A204.1 (cell line): ENCODE data around the gene CEP104.
A peak's percentile ranks its signal among the peaks of the same experiment; 100 is the strongest.

Source experiments
- FAIRE-seq: peaks from 2 replicates; lab custom pipeline; 2012; peaks lifted over from hg19 to GRCh38; lab: Jason Lieb, UNC

The CEP104 gene

DNA sequence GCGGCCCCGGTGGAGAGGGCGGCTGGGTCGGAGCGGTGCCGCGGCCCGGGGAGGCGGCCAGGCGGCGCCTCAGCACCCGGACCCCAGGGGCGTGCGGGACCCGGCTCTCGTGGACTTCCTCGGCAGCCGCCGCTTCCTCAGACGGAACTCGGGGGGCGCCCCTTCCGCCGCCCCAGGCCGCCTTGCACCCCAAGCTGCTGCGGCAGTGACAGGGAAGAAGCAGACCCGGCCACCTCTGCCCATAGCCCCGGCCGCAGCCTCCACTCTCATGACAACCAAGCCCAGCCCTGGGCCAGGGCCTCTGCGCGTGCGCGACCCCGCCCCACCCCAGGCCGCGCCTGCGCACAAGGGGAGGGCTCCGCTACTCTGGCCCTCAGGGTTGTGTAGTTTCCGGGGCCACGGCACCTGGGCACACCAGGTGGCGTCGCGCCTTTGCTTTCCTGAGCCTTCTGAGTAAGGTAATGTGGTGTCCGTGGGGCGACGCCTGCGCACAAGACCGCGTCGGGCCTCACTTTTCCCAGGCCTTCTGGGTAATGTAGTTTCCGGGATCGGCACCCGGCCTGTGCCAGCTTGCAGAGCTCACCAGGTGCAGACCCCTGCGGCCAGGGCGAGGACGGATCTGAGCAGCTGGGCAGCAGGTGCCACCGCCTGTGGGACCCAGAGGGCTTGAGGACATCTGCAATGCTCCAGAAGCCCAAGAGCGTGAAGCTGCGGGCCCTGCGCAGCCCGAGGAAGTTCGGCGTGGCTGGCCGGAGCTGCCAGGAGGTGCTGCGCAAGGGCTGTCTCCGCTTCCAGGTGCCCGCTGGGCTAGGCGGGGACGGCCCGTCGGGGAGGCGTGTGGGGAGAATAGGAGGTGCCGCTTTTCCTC is at the start of gene CEP104, which contains the start of gene DFFB:
Gene CEP104, minus strand, starts transcription at position 289 of the 868 bp plus-strand sequence. CDS start 4,804 bp downstream, outside the sequence.
Gene DFFB, plus strand, starts transcription at position 554 of the 868 bp plus-strand sequence. Its CDS starts 128 bp downstream, at position 682.
- FAIRE-seq = no peak

DNA sequence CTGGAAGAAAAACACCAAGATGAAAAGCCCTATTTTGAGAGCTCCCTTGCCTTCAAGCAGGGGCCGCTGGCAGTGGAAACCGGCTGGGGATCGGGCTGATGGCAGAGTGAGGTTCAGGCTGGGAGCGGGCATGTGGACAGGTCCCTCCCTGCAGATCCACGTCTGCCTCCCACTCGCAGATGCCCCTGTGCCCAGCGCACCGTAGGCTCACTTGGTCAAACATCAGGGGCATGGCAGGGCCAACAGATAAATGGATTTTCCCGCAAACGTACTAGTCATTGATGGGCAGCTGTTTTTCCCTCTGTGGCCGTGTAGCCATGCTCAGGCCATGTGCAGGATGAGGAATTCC is 49.6 kb upstream of the CEP104 start:
- no peak for FAIRE-seq

DNA sequence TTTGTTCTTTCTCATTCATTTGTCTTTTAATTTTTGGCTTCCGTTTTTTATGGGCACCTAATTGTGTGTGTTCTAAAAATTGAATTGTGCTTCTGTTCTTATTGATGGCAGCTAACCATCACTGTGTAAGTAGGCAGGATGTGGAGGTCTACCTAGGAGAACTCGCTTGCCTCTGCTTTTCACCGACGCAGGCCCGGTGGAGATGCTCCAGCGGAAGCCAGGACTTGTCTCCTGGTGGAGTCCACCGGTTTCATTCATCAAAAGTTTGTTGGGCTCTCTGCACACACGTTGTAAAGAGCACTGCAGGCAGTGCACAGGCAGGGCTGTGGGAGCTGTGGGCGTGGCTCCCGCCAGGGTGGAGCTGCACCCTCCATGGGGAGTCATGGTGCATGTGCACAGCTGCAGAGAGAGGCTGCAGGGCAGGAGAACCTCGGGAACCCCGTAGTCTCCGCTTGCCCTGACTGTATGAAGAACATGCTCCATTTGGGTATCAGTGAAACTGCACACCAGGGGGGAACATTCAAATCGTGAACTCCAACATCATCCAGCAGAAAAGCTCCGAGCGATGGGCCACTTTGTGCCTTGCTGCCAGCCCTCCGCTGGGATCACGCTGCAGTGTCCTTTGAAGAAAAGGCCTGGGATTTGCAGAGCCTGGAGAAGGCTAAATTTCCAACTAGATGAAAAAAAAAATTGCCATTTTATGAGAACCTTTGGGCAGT is 49.1 kb upstream of the CEP104 start:
- FAIRE-seq = no peak

DNA sequence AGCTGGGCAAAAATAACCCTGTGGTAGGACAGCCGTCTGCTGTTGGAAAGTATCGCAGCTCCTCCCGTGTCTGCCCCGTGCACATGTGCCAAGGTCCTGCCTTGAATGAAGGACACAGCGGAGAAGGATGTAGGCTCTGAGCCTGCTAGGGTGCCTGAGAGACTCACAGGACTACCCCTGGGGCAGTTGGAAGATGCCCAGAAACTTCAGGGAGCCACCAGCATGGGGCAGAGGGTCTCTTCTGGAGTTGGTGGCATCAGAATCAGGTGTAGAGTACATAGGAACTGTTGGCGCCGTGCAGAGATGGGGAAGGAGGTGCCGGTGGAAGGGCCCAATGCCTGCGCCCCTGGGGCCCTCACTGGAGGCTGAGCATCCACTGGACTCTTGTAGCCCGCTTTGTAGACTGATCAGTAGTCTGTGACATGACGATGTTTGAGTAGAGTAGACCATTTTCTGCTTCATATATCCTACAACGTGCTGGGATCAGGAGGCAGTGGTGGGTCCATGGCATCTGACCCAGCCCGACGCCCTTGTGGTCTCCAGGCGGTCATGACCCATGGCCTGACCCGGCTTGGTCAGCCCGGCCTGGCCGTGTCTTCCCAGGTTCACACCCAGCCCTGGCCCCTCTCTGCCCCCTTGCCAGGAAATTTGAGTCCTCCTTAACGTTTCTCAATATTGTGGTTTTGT is 48.4 kb upstream of the CEP104 start:
- no peak for FAIRE-seq

DNA sequence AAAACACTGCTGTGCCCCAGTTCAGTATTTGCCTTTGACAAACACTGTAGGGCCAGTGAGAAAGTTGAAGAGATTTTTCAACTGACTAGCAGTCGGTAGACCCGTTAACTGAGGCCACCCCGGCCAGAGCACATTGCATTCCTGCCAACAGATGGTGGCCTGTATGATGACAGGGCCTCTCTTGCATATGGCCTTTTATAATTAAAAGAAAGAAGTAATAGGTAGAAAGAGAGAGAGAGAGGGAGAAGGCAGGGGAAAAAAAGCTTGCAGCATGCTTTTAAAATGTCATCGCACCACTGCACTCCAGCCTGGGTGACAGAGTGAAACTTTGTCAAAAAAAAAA is 47.8 kb upstream of the CEP104 start:
- no peak for FAIRE-seq

DNA sequence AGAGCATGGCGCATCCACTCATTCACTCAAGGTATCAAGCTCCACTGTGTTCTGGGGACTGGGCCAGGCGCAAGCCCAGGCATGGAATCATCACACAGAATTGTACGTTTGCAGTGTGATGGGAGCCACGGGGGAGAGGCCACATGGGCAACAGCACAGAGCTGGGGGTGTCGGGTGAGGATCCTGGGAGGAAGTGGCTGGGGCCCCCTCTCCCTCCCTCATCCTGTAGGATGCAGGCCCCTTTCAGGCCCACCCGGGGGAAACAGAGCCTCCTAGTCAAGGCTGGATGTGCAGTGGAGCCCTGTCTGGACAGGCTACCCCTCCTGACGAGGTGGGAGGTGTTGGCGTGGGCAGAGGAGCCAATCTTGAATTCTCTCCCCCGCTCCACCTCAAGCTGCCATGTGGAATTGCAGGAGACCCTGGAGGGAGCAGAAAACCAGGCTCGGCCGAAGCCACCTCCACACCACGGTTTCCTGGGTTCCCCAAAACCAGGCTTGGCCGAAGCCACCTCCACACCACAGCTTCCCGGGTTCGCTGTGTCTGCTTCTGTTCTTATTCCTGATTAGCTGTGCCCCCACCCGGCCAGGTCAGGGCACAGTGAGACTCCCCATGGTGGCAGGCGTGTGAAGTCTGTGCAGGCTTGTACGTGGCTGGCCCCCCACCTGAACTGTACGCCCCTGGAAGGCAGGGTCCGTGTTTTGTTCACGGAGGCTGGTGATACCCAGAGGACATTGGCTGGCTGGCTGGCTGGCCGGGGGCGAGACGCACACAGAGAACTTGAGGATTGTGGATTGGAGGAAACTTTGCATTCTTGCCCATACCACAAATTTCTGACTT is 47.2 kb upstream of the CEP104 start:
- no peak for FAIRE-seq

DNA sequence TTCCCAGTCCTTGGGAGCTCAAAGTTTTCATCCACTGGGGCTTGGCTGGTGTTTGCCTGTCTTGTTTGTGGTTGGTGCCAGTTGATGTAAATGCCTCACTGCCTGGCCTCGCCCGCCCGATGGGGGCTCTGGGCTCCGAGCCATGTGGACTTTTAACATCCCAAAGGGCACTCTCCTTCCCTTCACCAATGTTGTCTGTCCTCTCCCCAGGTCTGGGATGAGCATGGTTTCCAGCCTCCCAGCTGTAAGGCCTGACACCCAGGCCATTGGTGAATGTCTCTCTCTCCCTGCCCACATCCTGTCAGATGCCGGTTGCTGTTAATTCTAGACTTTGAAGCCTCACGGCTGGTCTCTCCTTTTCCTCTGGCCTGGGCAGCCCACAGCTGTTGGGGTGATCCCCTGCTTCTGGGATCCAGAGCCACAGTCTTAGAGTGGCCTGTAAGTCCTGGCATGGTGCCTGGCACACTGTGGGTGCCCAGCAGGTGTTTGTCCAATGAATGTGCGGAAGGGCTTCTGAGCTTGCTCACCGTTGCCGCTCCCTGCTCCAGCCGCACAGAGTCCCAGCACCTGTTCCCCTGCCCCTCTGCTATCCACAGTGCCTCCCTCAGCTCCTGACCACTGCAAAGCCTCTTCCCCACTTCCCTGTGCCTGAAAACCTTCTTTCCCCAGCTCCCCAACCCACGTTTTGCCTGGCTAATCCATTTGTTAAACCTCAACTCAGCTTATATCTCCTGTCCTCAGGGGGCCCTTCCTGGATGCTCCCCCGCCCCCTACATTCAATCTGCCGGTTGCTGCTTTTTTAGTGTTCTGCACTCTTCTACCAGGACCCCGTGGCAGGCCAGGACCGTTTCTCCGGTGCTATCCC is 46.4 kb upstream of the CEP104 start:
- no peak for FAIRE-seq

DNA sequence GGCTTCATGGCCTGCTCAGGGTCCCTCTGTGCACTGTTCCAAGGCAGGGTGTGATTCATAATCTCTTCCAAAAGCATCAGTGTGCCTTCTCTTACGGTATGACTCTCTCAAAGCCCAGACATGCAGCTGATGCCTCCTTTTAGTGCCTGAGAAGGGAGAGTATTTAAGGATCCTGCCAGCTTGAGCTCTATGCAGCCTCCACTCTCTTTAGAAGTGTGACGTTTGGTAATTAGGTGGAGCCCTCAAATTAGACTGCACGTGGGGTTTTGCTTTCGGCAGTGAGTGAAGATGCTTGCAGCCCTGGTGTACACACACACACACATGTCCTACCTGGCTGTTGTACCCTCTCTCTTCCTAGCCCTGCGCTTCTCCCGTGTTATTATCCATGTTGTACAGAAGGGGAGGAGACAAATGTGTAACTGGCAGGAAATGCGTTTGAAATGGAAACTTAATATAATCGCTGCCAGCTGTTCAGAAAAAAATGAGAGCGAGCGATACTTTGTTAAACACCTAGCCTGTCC is 45.6 kb upstream of the CEP104 start:
- no peak for FAIRE-seq

DNA sequence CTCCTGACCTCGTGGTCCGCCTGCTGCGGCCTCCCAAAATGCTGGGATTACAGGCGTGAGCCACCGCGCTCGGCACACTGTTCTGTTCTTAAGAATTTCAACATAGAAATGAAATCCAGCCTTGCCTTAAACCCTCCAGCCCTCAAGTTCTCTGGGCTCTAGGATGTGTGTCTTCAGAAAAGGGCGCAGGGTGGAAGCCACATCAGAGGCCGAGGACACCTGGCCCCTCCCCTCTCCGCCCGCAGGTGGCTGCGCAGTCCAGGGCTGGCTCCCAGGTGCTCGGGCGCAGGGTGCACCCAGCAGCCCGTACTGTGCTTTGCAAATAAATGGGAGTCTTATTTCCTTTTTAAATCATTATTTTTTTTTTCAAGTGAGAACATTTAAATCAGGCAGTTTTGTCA is 45.1 kb upstream of the CEP104 start:
- FAIRE-seq = no peak

DNA sequence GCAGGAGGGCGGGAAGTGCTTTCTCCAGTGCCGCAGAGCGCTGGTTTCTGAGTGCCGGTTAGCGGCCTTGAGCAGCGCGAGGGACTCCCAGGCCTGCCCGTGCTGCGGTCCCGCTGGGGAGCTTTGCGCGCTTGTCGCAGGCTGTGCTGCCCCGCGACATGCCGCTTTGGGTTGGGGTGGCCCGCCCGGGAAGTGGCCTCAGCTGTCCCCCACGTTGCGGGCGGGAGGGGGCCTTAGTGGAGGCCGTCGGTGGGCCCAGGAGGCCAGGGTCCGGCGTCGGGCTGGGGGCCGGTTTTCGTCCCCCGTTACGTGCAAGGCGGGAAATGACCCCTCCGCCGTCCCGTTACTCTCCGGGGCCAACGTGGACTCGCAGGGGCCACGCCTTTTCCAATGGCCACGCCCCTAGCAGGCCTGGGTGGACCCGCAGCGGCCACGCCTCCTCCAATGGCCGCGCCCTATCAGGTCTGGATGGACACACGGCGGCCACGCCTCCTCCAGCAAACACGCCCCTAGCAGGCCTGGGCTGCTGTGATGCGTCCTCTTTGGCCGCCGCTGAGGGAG is 44.0 kb upstream of the CEP104 start:
- FAIRE-seq = peak; percentile 98

DNA sequence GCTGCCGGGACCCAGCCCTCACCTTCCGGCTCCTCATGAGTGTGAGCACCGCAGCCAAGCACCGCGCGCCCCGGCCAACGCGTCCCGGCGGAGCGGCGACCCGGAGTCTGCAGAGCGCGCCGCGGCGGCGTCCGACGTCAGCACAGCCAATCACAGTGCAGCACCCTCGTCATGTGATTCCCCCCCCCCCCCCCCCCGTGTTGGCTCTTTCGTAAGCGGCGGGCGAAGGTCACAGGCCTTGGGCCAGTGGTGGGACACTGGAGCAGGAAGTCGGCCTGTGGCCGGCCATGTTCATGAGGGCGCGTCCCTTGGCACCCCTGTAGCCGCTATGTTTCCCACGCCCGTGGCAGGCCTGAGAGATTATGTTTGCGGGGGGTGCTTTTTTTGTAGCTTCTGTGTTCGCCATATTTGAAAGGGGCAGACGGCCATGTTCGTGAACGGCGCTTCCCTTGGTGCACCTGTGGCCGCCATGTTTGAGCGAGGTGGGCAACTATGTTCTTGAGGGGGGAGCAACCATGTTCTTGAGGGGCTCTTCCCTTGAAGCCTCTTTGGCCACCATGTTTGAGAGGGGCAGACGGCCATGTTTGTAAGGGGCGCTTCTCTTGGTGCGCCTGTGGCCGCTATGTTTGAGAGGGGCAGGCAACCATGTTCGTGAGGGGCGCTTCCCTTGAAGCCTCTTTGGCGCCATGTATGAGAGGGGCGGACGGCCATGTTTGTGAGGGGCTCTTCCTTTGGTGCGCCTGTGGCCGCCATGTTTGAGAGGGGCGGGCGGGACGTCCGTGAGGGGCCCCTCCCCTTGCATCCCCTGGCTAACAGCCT is 43.3 kb upstream of the CEP104 start, which contains the start of gene C1orf174:
Gene C1orf174, minus strand, starts transcription at position 123 of the 819 bp plus-strand sequence. Its CDS starts 86 bp downstream, at position 37.
- peak; percentile 97 for FAIRE-seq

DNA sequence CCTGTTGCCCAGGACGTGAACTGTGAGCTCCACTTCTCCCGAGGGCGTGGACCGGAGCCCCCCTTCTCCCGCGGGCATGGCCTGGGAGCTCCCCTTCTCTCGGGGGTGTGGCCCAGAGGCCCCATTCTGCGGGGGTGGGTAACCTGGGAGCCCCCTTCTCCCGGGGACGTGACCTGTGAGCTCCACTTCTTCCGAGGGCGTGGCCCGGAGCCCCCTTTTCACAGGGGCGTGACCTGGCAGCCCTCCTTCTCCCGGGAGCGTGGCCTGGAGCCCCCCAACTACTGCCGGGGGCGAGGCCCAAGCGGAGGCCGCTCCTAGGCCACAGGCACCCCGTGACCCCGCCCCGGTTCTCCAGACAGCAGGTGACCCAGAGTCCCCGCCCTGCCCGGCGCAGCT is 42.7 kb upstream of the CEP104 start:
- FAIRE-seq = no peak

DNA sequence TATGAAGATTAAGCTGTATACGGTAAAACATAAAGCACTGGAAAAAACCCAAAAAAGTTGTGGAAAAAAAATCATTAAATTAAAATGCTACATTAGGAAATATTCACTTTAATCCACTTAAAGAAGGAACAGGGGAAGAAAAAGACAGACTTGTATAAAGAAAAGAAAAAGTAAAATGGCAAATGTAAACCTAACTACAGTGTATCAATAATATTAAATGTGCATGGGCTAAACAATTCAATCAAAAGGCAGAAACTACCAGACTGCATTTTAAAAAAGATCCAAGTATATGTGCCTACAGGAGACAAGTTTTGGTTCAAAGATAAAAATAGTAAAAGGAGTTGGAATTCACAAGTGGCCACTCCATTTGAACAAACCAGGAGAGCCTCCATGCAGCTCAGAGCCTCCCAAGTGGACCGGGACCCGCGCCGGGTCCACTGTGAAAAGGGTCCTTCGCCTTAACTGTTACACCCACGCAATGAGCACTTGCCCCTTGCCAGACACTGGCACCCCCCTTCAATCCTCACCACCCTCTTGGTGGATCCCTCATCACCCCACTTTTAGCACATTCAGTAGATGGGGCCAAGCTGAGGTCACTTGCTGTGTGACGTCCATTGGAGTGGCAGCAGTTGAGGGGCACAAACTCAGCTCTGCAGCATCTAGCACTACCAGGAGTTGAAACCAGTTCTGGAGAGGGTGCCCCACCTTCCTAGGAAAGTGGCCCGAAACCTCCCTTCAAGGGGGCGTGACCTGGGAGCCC is 42.2 kb upstream of the CEP104 start:
- no peak for FAIRE-seq

DNA sequence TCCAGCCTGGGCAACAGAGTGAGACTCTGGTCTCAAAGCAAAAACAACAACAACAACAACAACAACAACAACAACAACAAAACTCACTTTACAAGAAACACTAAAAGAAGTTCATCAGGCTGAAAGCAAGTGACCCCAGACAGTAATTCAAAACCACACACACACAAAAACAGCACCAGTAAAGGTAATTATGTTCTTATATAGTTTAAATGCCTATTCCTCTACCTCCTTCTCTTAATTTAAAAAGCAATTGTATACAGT is 41.4 kb upstream of the CEP104 start:
- FAIRE-seq = no peak

DNA sequence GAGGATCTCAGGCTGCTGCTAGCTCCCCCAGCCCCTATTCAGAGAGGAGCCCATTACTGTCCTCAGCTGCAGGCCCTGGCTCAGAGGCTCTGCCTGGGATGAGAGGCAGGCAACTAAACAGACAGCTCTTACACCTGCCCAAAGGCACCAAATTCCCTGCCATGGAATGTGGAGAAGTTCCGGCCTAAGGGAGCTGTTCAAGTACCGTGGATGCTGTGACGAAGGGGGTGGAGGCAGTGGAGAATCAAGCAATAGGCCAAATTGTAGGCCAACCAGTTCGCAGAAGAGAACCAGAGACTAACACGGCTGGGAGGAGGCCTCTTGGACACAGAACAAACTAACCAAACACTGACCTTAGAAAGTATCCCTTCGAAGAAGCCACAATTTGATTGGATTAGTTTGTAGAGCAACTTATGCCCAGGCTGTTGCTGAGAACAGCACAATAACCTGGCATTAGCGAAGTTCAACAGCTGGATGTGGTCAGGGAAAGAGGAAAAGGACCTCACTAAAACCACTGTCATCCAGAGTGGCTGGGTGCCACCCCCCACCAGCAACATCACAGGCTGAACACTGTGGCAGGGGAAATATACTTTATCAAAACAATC is 39.5 kb upstream of the CEP104 start:
- FAIRE-seq = no peak

DNA sequence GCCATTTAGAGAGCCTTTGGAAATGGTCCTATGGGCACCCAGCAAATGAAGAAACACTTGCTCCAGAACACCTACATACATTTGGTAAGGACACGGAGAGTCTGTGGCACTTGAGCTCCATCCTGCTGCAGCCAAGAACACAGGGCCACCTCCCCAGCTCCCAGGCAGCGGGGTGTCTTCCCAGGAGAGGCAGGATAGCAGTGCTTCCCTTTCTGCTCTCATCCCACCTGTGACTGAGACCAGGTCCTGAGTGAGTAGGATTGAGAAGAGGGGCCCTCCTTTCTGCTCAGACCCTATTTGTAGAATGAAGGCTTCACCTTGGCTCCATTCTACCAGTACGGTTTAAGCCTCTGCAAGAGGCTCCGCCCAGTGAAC is 38.9 kb upstream of the CEP104 start:
- FAIRE-seq = no peak

DNA sequence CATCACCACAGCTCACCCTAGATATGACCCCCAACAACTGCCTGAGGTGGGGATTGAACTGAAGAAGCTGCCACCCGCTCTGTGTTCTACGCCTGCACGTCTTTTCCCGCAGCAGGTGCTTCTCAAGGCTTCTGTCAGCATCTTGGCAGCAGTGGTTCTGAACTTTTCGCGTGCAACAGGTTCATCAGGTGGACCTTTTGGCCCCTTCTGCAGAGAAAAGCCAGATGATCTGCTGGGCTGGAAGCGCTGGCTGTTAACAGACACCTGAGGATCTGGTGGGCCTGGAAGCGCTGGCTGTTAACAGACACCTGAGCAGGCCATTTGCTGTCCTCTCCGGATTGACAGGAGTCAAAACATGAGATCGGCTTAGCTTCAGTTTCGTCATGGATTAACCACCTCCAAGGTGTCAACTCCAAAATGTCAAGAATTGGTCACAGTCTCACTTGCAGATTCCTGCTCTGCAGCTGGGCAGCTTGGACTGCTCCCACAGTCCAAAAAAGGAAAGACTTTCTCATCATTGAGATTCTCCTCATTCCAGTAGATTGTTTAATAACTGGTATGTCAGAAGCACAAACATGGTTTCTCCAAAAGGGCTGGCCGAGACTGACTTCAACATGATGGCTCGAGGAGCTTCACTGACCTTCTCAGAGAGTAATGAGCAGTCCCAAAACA is 38.4 kb upstream of the CEP104 start:
- FAIRE-seq = no peak

DNA sequence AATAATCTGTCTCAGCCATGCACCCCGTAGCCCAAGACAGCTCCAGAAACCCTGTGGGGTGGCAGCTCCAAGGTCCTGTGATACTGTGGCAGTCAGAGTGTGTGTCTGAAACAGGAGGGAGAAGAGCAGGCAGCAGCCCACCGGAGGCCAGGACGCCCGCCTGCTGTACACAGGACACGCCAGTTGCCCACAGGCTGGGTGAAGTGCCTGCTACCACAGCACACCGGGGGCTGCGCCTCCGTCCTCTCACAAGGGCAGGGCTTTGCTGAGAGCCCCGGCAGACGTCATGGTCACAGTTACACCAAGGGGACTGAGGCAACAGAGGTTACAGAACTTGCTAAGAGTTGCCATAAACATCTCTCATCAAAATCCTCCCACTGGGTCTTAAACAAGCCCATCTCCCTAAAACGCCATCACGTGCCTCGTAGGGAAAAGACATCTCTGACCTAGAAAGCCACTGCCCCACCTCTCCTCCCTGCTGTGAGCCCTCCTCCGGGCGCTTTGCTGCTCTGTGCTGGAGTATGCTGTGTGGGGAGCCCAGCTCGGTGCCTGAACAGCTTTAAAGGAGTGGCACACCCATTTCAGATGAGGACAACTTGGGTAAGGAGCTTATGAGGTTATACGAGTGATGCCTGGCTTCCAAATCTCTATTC is 37.7 kb upstream of the CEP104 start:
- FAIRE-seq = no peak
